Thymus (tissue), 14 donors: ENCODE measurements around the gene FLYWCH1. TPM values are rescaled to one million over a fixed set of nuclear protein-coding genes. Genes with fewer than 3 reads are reported as not detected.

Experiments
- DNase-seq, 9 donors: peaks; one replicate each; pipeline ENCODE4 v3.0.0-alpha.2; 2013; ENCODE audit warnings: low spot score in 9 of 9, low read depth in 6 of 9, missing footprints in 1 of 9
- H3K27ac ChIP-seq, 2 donors: one replicate each; pipeline ENCODE4 v1.5.1; 2013; ENCODE audit warnings: control low read depth in 1 of 2, low read depth in 1 of 2, low read length in 1 of 2, mild to moderate bottlenecking in 1 of 2, moderate library complexity in 1 of 2
- H3K27me3 ChIP-seq, 2 donors: one replicate each; pipeline ENCODE4 v1.5.1; 2013; ENCODE audit warnings: low read length in 1 of 2; ENCODE audit not compliant: control insufficient read depth in 2 of 2, insufficient read depth in 1 of 2
- H3K36me3 ChIP-seq, 2 donors: one replicate each; pipeline ENCODE4 v1.5.1; 2013; ENCODE audit warnings: low read length in 1 of 2, mild to moderate bottlenecking in 1 of 2, moderate library complexity in 1 of 2; ENCODE audit not compliant: control insufficient read depth in 2 of 2, insufficient read depth in 2 of 2
- H3K4me1 ChIP-seq, 2 donors: one replicate each; pipeline ENCODE4 v1.5.1; 2013; ENCODE audit warnings: low read length in 2 of 2; ENCODE audit not compliant: control insufficient read depth in 2 of 2, insufficient read depth in 2 of 2
- H3K4me3 ChIP-seq, 2 donors: one replicate each; pipeline ENCODE4 v1.5.1; 2013; ENCODE audit warnings: low read length in 2 of 2, control low read depth in 1 of 2, mild to moderate bottlenecking in 1 of 2
- H3K9me3 ChIP-seq, 2 donors: one replicate each; pipeline ENCODE4 v1.5.1; 2013; ENCODE audit warnings: low read length in 1 of 2, mild to moderate bottlenecking in 1 of 2; ENCODE audit not compliant: control insufficient read depth in 2 of 2, insufficient read depth in 1 of 2
- WGBS: extraction: QIAGEN DNeasy Blood & Tissue Kit; methylation state at CpG from one replicate; pipeline ENCODE4 v1.1.7; 2013; 5-methylcytosine and 5-hydroxymethylcytosine counted together
- long read RNA-seq, 10 donors: transcript quantifications; one replicate each; lab custom pipeline, GENCODE V29; 2026
- polyA plus RNA-seq: library from polyadenylated mRNA; stranded (reverse); fragments of 200-250 nt; gene quantifications from one replicate; pipeline ENCODE4 v1.2.3, GENCODE V29; 2013
- total RNA-seq: library from RNA; stranded (reverse); fragments of 120-200 nt; gene quantifications from one replicate; pipeline ENCODE4 v1.2.4, GENCODE V29; 2013
- donor health status: healthy.

The FLYWCH1 gene
- total RNA-seq (9.6 TPM), polyA plus RNA-seq (34.1 TPM)
- long read RNA-seq, donor 1 = 0 reads
- long read RNA-seq, donor 2 = 0 reads
- long read RNA-seq, donor 3, full-length matches to known transcripts = 3 of 3 reads
- long read RNA-seq, donor 3, partial matches to known transcripts = 0 of 3 reads
- long read RNA-seq, donor 3, other reads (novel, unspliced or antisense) = 0 of 3 reads
- long read RNA-seq, donor 4, partial matches to known transcripts = 9 of 12 reads
- long read RNA-seq, donor 4, other reads (novel, unspliced or antisense) = 0 of 12 reads
- long read RNA-seq, donor 5, full-length matches to known transcripts = 3 of 3 reads
- long read RNA-seq, donor 5, partial matches to known transcripts = 0 of 3 reads
- long read RNA-seq, donor 5, other reads (novel, unspliced or antisense) = 0 of 3 reads
- long read RNA-seq, donor 6, full-length matches to known transcripts = 4 of 15 reads
- long read RNA-seq, donor 6, partial matches to known transcripts = 11 of 15 reads
- long read RNA-seq, donor 6, other reads (novel, unspliced or antisense) = 0 of 15 reads
- long read RNA-seq, donor 7, partial matches to known transcripts = 0 of 1 reads
- long read RNA-seq, donor 7, other reads (novel, unspliced or antisense) = 0 of 1 reads
- long read RNA-seq, donor 8, full-length matches to known transcripts = 2 of 2 reads
- long read RNA-seq, donor 8, partial matches to known transcripts = 0 of 2 reads
- long read RNA-seq, donor 8, other reads (novel, unspliced or antisense) = 0 of 2 reads
- long read RNA-seq, donor 9, full-length matches to known transcripts = 5 of 5 reads
- long read RNA-seq, donor 9, partial matches to known transcripts = 0 of 5 reads
- long read RNA-seq, donor 9, other reads (novel, unspliced or antisense) = 0 of 5 reads
- long read RNA-seq, donor 10, full-length matches to known transcripts = 1 of 1 reads
- long read RNA-seq, donor 10, partial matches to known transcripts = 0 of 1 reads
- long read RNA-seq, donor 10, other reads (novel, unspliced or antisense) = 0 of 1 reads

- under 1% methylated on average over 85 of the region's 85 CpGs for WGBS
- Histone ChIP-seq H3K9me3 (no peaks in the 10 kb centered on the region), H3K27ac (peak within 1 kb of the TSS in 1 of 2 donors; percentile 74), H3K4me3 (peak within 1 kb of the TSS; percentile 62 to 75), H3K27me3 (peaks cover 0 to 9% of the 10 kb centered on the region in 2 donors), H3K4me1 (peaks cover 8 to 15% of the 10 kb centered on the region in 2 donors), H3K36me3 (peaks cover 10 to 12% of the 10 kb centered on the region in 2 donors)
- peak; percentile 89 to 99 (median 97) for DNase-seq
Measured at GRCh38 chr16:2911638-2912329, at the start of gene FLYWCH1. Gene FLYWCH1 (plus strand): TSS chr16:2911931. CDS start chr16:2929686, 17,755 bp downstream.

- Histone ChIP-seq H3K27me3 (peaks cover 6 to 41% of the 10 kb centered on the region in 2 donors), H3K9me3 (peaks cover 0 to 11% of the 10 kb centered on the region in 2 donors), H3K27ac (no peak overlapping the region), H3K4me1 (peaks cover 6 to 11% of the 10 kb centered on the region in 2 donors), H3K36me3 (no peaks in the 10 kb centered on the region), H3K4me3 (no peak overlapping the region)
- WGBS = 93% methylated on average over 4 of the region's 4 CpGs
- no peak for DNase-seq
Measured at GRCh38 chr16:2865651-2866050, 46.1 kb upstream of the FLYWCH1 start.

- 84% methylated on average over 4 of the region's 4 CpGs for WGBS
- H3K36me3 ChIP-seq = no peaks in the 10 kb centered on the region
- no peak overlapping the region for H3K4me3 ChIP-seq
- H3K27ac ChIP-seq = no peak overlapping the region
- DNase-seq = no peak
- H3K27me3 ChIP-seq = peaks cover 6 to 35% of the 10 kb centered on the region in 2 donors
- H3K4me1 ChIP-seq = peaks cover 6 to 11% of the 10 kb centered on the region in 2 donors
- H3K9me3 ChIP-seq = peaks cover 0 to 6% of the 10 kb centered on the region in 2 donors
Measured at GRCh38 chr16:2866431-2866830, 45.3 kb upstream of the FLYWCH1 start.

- peaks cover 0 to 6% of the 10 kb centered on the region in 2 donors for H3K9me3 ChIP-seq
- H3K4me1 ChIP-seq = peaks cover 6 to 11% of the 10 kb centered on the region in 2 donors
- no peaks in the 10 kb centered on the region for H3K36me3 ChIP-seq
- peak overlapping the region in 1 of 2 donors; percentile 74 for H3K27ac ChIP-seq
- H3K27me3 ChIP-seq = peaks cover 6 to 40% of the 10 kb centered on the region in 2 donors
- H3K4me3 ChIP-seq = peak overlapping the region; percentile 63 to 64
- WGBS = 67% methylated on average over 8 of the region's 8 CpGs
- no peak for DNase-seq
Measured at GRCh38 chr16:2867661-2867986, 44.1 kb upstream of the FLYWCH1 start.

- WGBS = under 1% methylated on average over 45 of the region's 45 CpGs
- H3K9me3 ChIP-seq = peaks cover 0 to 6% of the 10 kb centered on the region in 2 donors
- H3K27me3 ChIP-seq = peaks cover 6 to 40% of the 10 kb centered on the region in 2 donors
- peak overlapping the region; percentile 63 to 64 for H3K4me3 ChIP-seq
- peak overlapping the region; percentile 74 to 75 for H3K27ac ChIP-seq
- peak; percentile 57 to 87 (median 76) for DNase-seq
- H3K4me1 ChIP-seq = peaks cover 6 to 11% of the 10 kb centered on the region in 2 donors
- no peaks in the 10 kb centered on the region for H3K36me3 ChIP-seq
Measured at GRCh38 chr16:2867987-2868789, 43.5 kb upstream of the FLYWCH1 start.

GRCh38 chr16:2871926-2872325 lies 39.8 kb upstream of the FLYWCH1 start:
- Histone ChIP-seq H3K4me3 (no peak overlapping the region), H3K27me3 (peaks cover 2 to 39% of the 10 kb centered on the region in 2 donors), H3K27ac (no peak overlapping the region), H3K36me3 (no peaks in the 10 kb centered on the region), H3K4me1 (peaks cover 6 to 14% of the 10 kb centered on the region in 2 donors), H3K9me3 (peaks cover 0 to 6% of the 10 kb centered on the region in 2 donors)
- WGBS = 94% methylated on average over 6 of the region's 6 CpGs
- no peak for DNase-seq

- Histone ChIP-seq H3K4me3 (no peak overlapping the region), H3K27me3 (peaks cover 2 to 31% of the 10 kb centered on the region in 2 donors), H3K9me3 (peaks cover 0 to 5% of the 10 kb centered on the region in 2 donors), H3K36me3 (no peaks in the 10 kb centered on the region), H3K27ac (no peak overlapping the region), H3K4me1 (peaks cover 0 to 3% of the 10 kb centered on the region in 2 donors)
- WGBS = 74% methylated on average over 21 of the region's 21 CpGs
- DNase-seq = no peak
Measured at GRCh38 chr16:2874032-2874911, 37.5 kb upstream of the FLYWCH1 start.
